Progenitor cell of endocrine pancreas (in vitro differentiated cells): Measurements from ENCODE around the gene NCKAP5. TPM values are rescaled to one million over a fixed set of nuclear protein-coding genes. Genes with fewer than 3 reads are reported as not detected.

ENCODE experiments used
- DNase-seq: peaks from one replicate; pipeline ENCODE4 v3.0.0; 2021; ENCODE audit warnings: low spot score; ENCODE audit not compliant: unreplicated experiment
- H3K27ac Mint-ChIP-seq: 2 replicates; pipeline ENCODE4 v1.8.0; 2021; ENCODE audit warnings: mild to moderate bottlenecking, moderate library complexity, mixed read lengths
- H3K27me3 Mint-ChIP-seq: 2 replicates; pipeline ENCODE4 v1.8.0; 2021; ENCODE audit warnings: mixed read lengths
- H3K36me3 Mint-ChIP-seq: 2 replicates; pipeline ENCODE4 v1.8.0; 2022; ENCODE audit warnings: mixed read lengths; ENCODE audit not compliant: insufficient read depth
- H3K4me1 Mint-ChIP-seq: 2 replicates; pipeline ENCODE4 v1.8.0; 2021; ENCODE audit warnings: low read depth, mixed read lengths
- H3K4me3 Mint-ChIP-seq: 2 replicates; pipeline ENCODE4 v1.8.0; 2021; ENCODE audit warnings: low read depth, mild to moderate bottlenecking, moderate library complexity, mixed read lengths
- H3K9me3 Mint-ChIP-seq: 2 replicates; pipeline ENCODE4 v1.8.0; 2021; ENCODE audit warnings: low read depth, mixed read lengths
- total RNA-seq: library from RNA; stranded (reverse); gene quantifications from 2 replicates; pipeline ENCODE4 v1.2.1, GENCODE V29; 2021
- TF ChIP-seq, protein P1 (sequence below): fragments of 200-600 bp; sonication (generic); IDR thresholded peaks from one replicate; pipeline ENCODE4 v1.5.0; 2021; ENCODE audit warnings: antibody characterized with exemption, mild to moderate bottlenecking; ENCODE audit not compliant: unreplicated experiment

Gene NCKAP5
- total RNA-seq, 1 donor from 2014 or later: 1.7 TPM

DNA sequence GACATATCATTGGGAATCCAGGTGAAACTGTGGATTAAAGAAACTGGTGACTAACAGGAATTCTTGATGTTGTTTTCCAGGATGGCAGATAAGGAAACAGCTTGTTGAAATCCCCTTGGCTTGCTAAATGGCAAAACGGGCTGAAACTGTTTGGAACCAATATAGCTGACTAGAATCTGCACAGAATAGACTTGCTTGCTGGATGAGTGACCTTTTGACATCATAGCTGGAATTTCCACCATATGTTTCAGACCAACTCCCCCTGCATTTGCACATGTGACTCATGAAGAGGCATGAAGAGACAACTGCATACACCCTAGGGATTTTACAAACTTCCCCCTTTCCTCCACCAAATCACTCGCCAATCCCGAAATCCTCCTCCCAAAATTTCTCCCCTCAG, 810.6 kb downstream of the NCKAP5 start:
- H3K4me1 Mint-ChIP-seq: no peaks in the 10 kb centered on the region
- no peak overlapping the region for H3K27ac Mint-ChIP-seq
- H3K9me3 Mint-ChIP-seq: no peaks in the 10 kb centered on the region
- peaks cover 2% of the 10 kb centered on the region for H3K27me3 Mint-ChIP-seq
- TF ChIP-seq, protein P1, sequence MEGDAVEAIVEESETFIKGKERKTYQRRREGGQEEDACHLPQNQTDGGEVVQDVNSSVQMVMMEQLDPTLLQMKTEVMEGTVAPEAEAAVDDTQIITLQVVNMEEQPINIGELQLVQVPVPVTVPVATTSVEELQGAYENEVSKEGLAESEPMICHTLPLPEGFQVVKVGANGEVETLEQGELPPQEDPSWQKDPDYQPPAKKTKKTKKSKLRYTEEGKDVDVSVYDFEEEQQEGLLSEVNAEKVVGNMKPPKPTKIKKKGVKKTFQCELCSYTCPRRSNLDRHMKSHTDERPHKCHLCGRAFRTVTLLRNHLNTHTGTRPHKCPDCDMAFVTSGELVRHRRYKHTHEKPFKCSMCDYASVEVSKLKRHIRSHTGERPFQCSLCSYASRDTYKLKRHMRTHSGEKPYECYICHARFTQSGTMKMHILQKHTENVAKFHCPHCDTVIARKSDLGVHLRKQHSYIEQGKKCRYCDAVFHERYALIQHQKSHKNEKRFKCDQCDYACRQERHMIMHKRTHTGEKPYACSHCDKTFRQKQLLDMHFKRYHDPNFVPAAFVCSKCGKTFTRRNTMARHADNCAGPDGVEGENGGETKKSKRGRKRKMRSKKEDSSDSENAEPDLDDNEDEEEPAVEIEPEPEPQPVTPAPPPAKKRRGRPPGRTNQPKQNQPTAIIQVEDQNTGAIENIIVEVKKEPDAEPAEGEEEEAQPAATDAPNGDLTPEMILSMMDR: no peak
- DNase-seq: no peak
- H3K4me3 Mint-ChIP-seq: no peak overlapping the region
- no peaks in the 10 kb centered on the region for H3K36me3 Mint-ChIP-seq

DNA sequence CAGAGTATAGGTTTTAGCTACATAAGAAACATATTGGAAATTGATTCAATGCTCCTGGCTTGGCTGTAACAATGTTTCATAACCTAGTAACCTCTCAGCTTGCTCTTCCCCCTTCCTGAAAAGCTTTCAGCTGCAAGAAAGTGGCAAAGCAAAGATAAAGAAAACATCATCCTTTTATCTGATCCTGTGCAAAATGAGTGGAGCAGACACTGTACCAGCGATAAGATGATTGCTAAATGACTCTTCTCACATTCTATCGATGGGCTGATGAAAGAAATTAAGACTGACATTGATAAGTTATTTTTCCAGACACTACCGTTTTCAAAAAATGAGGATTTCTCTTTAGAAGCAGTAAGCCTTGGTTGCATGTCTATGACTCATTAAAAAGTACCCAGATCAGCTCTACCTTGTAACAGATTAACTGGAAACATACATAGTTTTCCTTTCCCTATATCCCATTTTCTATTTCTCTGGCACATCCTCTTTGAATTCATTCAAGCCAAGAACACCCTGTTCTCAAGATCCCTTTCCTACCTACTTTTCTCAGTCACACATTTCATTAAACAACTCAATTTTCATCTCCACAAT, 811.2 kb downstream of the NCKAP5 start:
- TF ChIP-seq, protein P1: no peak
- no peak for DNase-seq
- Mint-ChIP-seq H3K27ac (no peak overlapping the region), H3K4me3 (no peak overlapping the region), H3K4me1 (no peaks in the 10 kb centered on the region), H3K36me3 (no peaks in the 10 kb centered on the region), H3K9me3 (no peaks in the 10 kb centered on the region), H3K27me3 (no peaks in the 10 kb centered on the region)

DNA sequence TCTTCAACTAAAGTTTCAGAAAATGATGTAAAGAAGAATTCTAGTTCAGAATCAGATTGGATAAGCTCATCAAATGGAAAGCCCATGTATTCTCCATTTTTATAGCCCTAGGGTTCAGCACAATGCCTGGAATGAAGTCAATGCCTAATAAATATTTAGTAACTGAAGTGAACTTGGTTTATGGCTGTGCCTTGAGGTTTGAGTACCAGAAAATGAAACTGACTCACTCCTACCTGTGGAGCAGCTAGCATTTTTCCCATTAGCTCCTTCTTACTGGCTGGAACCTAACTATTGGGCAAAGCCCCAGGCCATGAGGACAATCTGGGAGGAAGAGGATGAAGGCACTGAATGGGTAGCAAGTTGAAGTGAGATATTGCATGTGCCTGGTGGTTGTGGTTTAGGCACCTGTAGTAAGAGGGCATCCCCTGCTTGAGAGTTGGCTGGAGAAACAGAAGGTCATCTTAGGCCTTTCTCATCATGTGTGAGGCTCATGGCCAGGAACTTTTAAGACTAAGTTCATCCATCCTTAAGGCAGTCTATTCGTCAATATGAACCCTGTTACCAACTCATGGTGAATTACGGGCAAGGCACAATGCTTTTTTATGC, 813.3 kb downstream of the NCKAP5 start:
- TF ChIP-seq, protein P1: no peak
- Mint-ChIP-seq H3K27me3 (no peaks in the 10 kb centered on the region), H3K36me3 (no peaks in the 10 kb centered on the region), H3K9me3 (no peaks in the 10 kb centered on the region), H3K4me1 (no peaks in the 10 kb centered on the region), H3K4me3 (no peak overlapping the region), H3K27ac (no peak overlapping the region)
- DNase-seq: no peak

DNA sequence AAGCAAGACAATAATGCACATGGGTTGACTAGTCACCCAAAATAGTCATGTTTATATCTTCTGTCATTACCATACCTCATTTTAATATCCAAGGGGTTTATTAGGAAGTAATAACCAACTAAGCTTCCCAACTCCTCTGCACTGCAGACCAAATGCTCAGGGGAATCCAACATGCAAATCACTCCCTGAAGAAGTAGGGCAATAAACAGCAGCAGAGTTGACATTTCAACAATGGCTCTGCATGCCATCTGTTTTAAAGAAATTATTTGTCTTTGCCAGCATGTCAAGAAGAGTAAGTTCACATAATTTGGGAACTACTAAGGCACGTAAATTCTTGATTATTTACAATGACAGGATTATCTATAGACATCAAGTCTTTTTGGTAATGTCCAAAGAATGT, 813.9 kb downstream of the NCKAP5 start:
- no peaks in the 10 kb centered on the region for H3K27me3 Mint-ChIP-seq
- H3K4me1 Mint-ChIP-seq: no peaks in the 10 kb centered on the region
- H3K4me3 Mint-ChIP-seq: no peak overlapping the region
- DNase-seq: no peak
- H3K36me3 Mint-ChIP-seq: no peaks in the 10 kb centered on the region
- no peak overlapping the region for H3K27ac Mint-ChIP-seq
- TF ChIP-seq, protein P1: no peak
- H3K9me3 Mint-ChIP-seq: no peaks in the 10 kb centered on the region

DNA sequence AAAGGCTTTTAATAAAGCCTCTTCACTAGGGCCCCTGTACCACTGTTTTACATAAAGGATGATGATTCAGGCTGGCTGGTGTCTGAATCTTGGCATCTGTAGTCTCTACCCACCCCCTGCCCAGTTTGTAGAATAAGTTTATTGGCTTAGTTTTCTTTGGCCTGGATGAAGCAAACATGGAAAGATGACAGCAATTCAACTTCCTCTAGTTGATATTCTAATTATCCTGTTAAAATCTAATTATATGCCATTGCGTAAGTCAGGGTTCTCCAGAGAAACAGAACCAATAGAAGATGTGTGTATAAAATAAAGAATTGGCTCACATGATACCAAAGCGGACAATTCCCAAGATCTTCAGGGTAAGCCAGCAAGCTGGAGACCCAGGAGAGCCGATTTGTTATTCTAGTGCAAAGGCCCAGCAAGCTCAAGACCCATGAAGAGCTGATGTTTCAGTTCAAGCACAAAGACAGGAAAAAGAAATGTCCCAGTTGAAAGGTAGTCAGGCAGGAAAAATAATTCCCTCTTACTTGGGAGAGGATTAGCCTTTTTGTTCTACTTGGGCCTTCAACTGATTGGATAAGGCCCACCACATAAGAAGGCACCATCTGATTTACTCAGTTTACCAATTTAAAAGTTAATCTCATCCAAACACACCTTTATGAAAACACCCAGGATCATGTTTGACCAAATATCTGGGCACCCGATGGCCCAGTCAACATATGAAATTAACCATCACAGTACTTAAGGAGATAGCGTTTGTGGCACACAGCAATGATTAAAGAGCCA, 815.6 kb downstream of the NCKAP5 start:
- TF ChIP-seq, protein P1: no peak
- Mint-ChIP-seq H3K36me3 (no peaks in the 10 kb centered on the region), H3K9me3 (no peaks in the 10 kb centered on the region), H3K27me3 (no peaks in the 10 kb centered on the region), H3K4me3 (no peak overlapping the region), H3K4me1 (no peaks in the 10 kb centered on the region), H3K27ac (no peak overlapping the region)
- DNase-seq: no peak
